NK-92 (cell line): ENCODE measurements around the gene TOMM7.
"Not testable (repeated sequence)": the region's sequence is repeated elsewhere in the genome, so short reads cannot be mapped to it uniquely, and the experiment has no call there.

Source experiments
- DNase-seq: peaks from one replicate; lab custom pipeline; 2025; ENCODE audit not compliant: unreplicated experiment; lab: John Stamatoyannopoulos, UW

Gene TOMM7

GRCh38 chr7:22854158-22855048, 31.8 kb upstream of the TOMM7 start:
- DNase-seq: no peak

- DNase-seq: no peak
These were observed 31.1 kb upstream of the TOMM7 start for GRCh38 chr7:22853674-22854157.

DNA sequence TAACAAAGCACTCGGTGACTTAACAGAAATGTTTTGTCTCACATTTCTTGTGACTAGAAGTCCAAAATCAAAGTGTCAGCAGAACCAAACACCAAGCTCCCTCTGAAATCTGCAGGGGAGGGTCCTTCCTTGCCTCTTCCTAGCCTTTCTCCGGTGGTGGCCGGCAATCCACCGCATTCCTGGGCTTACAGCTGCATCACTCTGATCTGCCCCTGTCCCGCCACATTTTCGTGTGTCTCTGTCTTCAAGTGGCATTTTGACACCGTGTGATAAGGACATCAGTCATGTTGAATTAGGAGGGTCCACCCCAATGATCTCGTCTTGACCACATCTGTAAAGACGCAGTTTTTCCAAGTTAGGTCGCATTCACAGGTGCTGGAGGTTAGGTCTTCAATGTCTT, 30.5 kb upstream of the TOMM7 start:
- no peak for DNase-seq

DNA sequence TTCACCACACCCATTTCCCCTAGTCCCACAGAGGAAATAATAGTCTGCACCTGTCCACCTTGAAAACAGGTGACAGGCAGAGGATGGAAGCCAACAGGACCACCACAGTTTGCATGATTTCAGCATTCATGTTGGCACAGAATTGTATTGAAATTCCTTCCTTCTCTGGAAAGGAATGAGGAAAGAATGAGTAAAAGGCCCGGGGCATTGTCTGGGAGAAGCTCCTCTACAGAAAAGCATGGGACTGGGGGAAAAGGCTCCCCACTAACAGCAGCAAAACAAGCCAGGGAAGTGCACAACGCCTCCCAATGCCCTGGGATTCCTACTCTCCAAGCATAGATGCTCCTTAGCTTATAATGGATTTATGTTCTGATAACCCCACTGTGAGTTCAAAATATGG, 28.5 kb upstream of the TOMM7 start:
- DNase-seq: no peak

- not testable (repeated sequence) for DNase-seq
These were observed 27.7 kb upstream of the TOMM7 start for GRCh38 chr7:22850394-22850793.

- no peak for DNase-seq
These were observed 27.0 kb upstream of the TOMM7 start for GRCh38 chr7:22849662-22850061.

GRCh38 chr7:22849172-22849571, 26.5 kb upstream of the TOMM7 start:
- DNase-seq: no peak

DNA sequence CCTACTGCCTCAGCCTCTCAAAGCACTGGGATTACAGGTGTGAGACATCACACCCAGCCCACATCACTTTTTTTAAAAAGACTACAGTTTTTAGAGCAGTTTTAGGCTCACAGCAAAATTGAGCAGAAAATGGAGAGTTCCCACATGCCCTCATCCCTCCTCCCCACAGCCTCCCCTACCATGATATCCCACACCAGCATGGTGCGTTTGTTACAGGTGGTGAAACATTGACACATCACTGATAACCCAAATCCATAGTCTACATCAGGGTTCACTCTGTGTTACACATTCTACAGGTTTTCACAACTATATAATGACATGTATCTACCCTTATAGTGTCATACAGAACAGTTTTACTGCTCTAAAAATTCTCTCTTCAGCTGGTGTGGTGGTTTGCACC, 24.3 kb upstream of the TOMM7 start:
- DNase-seq: no peak

DNA sequence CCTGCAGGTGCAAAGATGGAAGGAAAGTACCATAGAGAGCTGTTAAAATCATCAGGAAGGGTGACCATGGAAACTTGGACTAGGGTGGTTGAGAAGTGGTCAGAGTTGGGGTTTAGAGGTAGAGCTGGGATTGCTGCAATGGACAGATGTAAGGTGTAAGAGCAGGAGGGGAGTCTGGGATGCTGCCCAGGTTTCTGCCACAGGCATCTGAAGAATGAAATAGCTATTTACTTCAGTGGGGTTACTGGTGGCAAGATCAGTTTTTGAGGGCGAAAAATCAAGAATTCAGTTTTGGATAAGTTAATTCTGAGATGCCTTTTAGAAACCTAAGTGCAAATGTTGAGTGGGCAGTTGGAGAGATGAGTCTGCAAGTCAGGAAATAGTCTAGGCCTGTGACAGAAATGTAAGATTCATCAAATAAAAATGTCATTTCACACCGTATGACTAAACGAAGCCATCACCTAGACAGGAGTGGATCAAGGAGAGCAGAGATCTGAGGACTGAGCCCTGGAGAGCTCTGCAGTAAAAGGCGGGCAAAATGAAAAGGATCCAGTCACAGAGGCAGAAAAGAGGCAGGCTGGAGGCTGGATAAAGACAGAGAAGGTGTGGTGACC, 22.7 kb upstream of the TOMM7 start:
- DNase-seq: no peak

GRCh38 chr7:22843681-22844309, 21.1 kb upstream of the TOMM7 start:
- DNase-seq: no peak

DNA sequence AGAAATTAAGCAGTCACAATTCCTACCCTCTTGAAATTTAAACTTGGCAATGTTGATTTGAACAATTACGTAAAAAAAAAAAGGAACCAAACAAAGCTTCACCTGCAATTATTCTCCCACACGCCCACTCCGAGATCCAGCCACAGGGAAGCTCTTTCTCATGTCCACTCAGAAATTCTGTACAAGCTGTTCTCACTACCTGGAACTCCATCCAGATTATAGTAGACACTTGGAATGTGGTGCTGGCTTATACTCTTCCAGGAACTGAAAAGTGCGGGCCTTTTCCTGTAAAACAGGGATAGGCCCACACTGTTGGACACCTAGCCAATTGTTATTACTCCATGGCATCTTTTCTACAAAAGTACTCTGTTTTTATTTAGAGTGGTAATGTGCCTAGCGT, 20.3 kb upstream of the TOMM7 start:
- DNase-seq: no peak

DNA sequence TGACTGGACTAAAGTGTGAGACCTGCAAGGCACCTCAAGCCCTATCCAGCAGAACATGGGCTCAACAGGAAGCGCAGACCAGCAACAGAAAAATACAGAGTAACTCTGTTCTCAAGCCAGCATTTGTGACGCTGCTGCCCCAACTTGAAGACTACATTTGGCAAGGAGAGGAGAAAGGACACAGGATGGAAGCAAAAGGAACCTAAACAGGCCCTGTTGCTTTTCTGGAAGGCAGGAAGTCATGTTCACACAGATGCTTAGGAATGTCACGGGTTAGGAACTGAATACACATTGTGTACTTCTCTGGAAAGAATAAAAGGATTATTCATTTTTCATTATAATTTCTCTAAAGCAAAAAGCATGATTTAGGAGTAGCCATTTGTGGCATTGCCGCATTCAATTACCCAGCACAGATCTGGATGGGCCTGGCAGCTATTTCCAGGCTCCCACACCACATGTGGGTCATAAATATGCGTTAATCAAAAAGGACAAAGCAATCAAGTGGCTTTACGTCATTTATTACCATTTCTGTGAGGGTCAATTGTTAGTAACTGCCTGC, 19.8 kb upstream of the TOMM7 start:
- DNase-seq: no peak

- no peak for DNase-seq
These were observed 19.3 kb upstream of the TOMM7 start for GRCh38 chr7:22841954-22842353.

DNA sequence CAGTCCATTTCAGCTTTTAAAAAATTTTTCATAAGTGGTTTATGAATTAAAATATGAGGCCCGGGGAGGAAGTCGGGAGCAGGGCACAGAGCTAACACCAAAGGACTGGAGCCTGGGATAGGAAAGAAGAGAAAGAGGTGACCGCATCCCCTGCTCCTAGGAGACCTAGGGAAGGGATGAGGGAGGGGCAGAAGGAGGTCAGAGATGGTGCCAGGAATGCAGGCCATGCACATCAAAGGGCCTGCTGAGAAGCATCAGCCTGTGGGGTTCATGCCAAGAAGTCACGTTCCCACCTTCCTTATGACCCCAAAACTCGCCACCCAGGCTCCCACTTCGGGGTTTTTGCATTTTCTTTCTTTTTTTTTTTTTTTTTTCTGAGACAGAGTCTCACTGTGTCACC, 14.7 kb upstream of the TOMM7 start:
- DNase-seq: no peak

- DNase-seq: not testable (repeated sequence)
These were observed 13.9 kb upstream of the TOMM7 start for GRCh38 chr7:22836506-22836905.

- no peak for DNase-seq
These were observed 11.3 kb upstream of the TOMM7 start for GRCh38 chr7:22833957-22834356.

- DNase-seq: no peak
These were observed 10.6 kb upstream of the TOMM7 start for GRCh38 chr7:22833113-22833855.

DNA sequence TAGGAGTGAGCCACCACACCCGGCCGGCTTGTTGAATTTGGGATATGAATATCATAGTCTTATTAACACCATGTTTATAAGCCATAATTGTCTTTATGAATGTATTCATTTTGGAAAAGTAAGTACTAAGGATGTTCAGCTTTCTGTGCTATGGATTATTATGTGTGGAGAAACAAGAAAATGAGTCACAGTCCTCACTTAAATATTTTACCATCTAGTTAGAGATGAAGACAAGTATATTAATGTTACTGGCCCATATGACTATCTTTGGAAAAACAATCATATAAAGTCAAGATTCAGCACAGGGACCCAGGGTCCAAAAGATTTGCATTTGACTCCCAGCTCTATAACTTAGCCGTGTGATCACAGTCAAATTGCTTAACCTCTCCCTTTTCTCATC, 9.8 kb upstream of the TOMM7 start:
- no peak for DNase-seq

DNA sequence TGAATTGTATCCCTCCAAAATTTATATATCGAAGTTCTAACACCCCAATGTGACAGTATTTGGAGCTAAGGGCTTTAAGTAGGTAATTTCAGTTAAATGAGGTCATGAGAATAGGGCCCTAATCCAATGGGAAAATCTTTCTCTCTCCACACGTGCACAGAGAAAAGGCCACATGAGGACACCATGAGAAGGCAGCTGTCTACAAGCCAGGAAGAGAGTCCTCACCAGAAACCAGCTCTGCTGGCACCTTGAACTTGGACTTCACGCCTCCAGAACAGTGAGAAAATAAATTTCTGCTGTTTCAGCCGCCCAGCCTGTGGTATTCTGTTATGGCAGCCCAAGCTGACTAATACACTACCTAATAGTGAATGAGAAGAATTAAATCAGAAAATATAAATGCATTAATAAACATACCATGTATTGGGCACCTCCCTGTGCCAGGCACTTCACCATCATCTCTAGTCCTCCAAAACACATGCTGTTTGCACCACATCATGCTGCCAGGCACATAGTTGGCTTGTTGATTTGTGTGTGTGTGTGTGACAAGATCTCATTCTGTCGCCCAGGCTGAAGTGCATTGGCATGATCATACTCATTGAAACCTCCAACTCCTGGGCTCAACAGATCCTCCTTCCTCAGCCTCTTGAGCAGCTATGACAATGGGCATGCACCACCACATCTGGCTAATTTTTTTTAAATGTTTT, 9.1 kb upstream of the TOMM7 start:
- DNase-seq: no peak

- no peak for DNase-seq
These were observed 4.9 kb upstream of the TOMM7 start for GRCh38 chr7:22827563-22827962.
